Measurements from ENCODE around the gene EFEMP2.
A peak's percentile ranks its signal among the peaks of the same experiment; 100 is the strongest.

Gene EFEMP2

GRCh38 chr11:65900125-65900898 lies 27.7 kb upstream of the EFEMP2 start, which contains the start of gene FOSL1:
TSS of gene FOSL1 (minus strand) at chr11:65900388. CDS start at chr11:65900339, 49 bp downstream.
- DNase-seq = peak; percentile 93

- peak; percentile 69 for DNase-seq
Measured at GRCh38 chr11:65899356-65900124, 26.9 kb upstream of the EFEMP2 start.

- no peak for DNase-seq
Measured at GRCh38 chr11:65898656-65899355, 26.2 kb upstream of the EFEMP2 start.

GRCh38 chr11:65897020-65897471 lies 24.4 kb upstream of the EFEMP2 start:
- no peak for DNase-seq

- no peak for DNase-seq
Measured at GRCh38 chr11:65896034-65896999, 23.7 kb upstream of the EFEMP2 start.

- no peak for DNase-seq
Measured at GRCh38 chr11:65895482-65895981, 22.9 kb upstream of the EFEMP2 start.

GRCh38 chr11:65894034-65894591 lies 21.5 kb upstream of the EFEMP2 start:
- DNase-seq = peak; percentile 46

GRCh38 chr11:65892661-65893317 lies 20.2 kb upstream of the EFEMP2 start:
- DNase-seq = no peak

GRCh38 chr11:65892137-65892540 lies 19.5 kb upstream of the EFEMP2 start:
- peak; percentile 49 for DNase-seq

GRCh38 chr11:65891219-65892136 lies 18.9 kb upstream of the EFEMP2 start:
- DNase-seq = peak; percentile 50

GRCh38 chr11:65890324-65891218 lies 18.0 kb upstream of the EFEMP2 start, which contains the start of gene CCDC85B:
TSS of gene CCDC85B (plus strand) at chr11:65890673. CDS start at chr11:65890784, 111 bp downstream.
- DNase-seq = peak; percentile 99

GRCh38 chr11:65888163-65888814 lies 15.7 kb upstream of the EFEMP2 start, which contains the start of gene FIBP:
TSS of gene FIBP (minus strand) at chr11:65888471. CDS start at chr11:65888418, 53 bp downstream.
- peak; percentile 94 for DNase-seq

- no peak for DNase-seq
Measured at GRCh38 chr11:65887723-65888162, 15.1 kb upstream of the EFEMP2 start.

GRCh38 chr11:65886826-65887722 lies 14.5 kb upstream of the EFEMP2 start:
- no peak for DNase-seq

GRCh38 chr11:65885808-65886536 lies 13.4 kb upstream of the EFEMP2 start:
- DNase-seq = no peak

- DNase-seq = no peak
Measured at GRCh38 chr11:65885231-65885630, 12.6 kb upstream of the EFEMP2 start.

Data from activated T-cell treated with anti-CD3 and anti-CD28 coated beads, Interleukin-2, amount 50 U/mL, for 1 hour (primary cell).